ENCODE measurements around the gene ANKRD12.
A peak's percentile ranks its signal among the peaks of the same experiment; 100 is the strongest.

The ANKRD12 gene

GRCh38 chr18:9140984-9141383 is 4.4 kb downstream of the ANKRD12 start:
- no peak for TF ChIP-seq CTCF (conservative IDR thresholded peaks at IDR 0.05; ENCODE audit: control insufficient read depth, insufficient read depth, low read depth, low read length)
- H3K4me3 ChIP-seq (ENCODE audit: control insufficient read depth, low read depth, low read length): no peak overlapping the region
- DNase-seq (ENCODE audit: low read depth): no peak

GRCh38 chr18:9146224-9146623 is 9.6 kb downstream of the ANKRD12 start:
- no peak for TF ChIP-seq CTCF (conservative IDR thresholded peaks at IDR 0.05; ENCODE audit: control insufficient read depth, insufficient read depth, low read depth, low read length)
- DNase-seq (ENCODE audit: low read depth): no peak
- H3K4me3 ChIP-seq (ENCODE audit: control insufficient read depth, low read depth, low read length): no peak overlapping the region

GRCh38 chr18:9147440-9148202 is 11.0 kb downstream of the ANKRD12 start:
- peak; percentile 83 for TF ChIP-seq CTCF (conservative IDR thresholded peaks at IDR 0.05; ENCODE audit: control insufficient read depth, insufficient read depth, low read depth, low read length)
- no peak overlapping the region for H3K4me3 ChIP-seq (ENCODE audit: control insufficient read depth, low read depth, low read length)
- DNase-seq (ENCODE audit: low read depth): peak; percentile 83

- H3K4me3 ChIP-seq (ENCODE audit: control insufficient read depth, low read depth, low read length): no peak overlapping the region
- TF ChIP-seq CTCF (conservative IDR thresholded peaks at IDR 0.05; ENCODE audit: control insufficient read depth, insufficient read depth, low read depth, low read length): no peak
- no peak for DNase-seq (ENCODE audit: low read depth)
Observed at GRCh38 chr18:9148203-9148552, 11.6 kb downstream of the ANKRD12 start.

- no peak for DNase-seq (ENCODE audit: low read depth)
- TF ChIP-seq CTCF (conservative IDR thresholded peaks at IDR 0.05; ENCODE audit: control insufficient read depth, insufficient read depth, low read depth, low read length): no peak
Observed at GRCh38 chr18:9150121-9150520, 13.5 kb downstream of the ANKRD12 start.

GRCh38 chr18:9153256-9153655 is 16.7 kb downstream of the ANKRD12 start:
- no peak for DNase-seq (ENCODE audit: low read depth)
- no peak overlapping the region for H3K4me3 ChIP-seq (ENCODE audit: control insufficient read depth, low read depth, low read length)
- no peak for TF ChIP-seq CTCF (conservative IDR thresholded peaks at IDR 0.05; ENCODE audit: control insufficient read depth, insufficient read depth, low read depth, low read length)

More at GRCh38 chr18:9150121-9150520, 13.5 kb downstream of the ANKRD12 start:
- H3K4me3 ChIP-seq (ENCODE audit: control insufficient read depth, low read depth, low read length): no peak overlapping the region

Data from fibroblast of mammary gland (primary cell).